ENCODE measurements around the gene ACOX3.
"Not testable (repeated sequence)": the region's sequence is repeated elsewhere in the genome, so short reads cannot be mapped to it uniquely, and the experiment has no call there.

The ACOX3 gene

DNA sequence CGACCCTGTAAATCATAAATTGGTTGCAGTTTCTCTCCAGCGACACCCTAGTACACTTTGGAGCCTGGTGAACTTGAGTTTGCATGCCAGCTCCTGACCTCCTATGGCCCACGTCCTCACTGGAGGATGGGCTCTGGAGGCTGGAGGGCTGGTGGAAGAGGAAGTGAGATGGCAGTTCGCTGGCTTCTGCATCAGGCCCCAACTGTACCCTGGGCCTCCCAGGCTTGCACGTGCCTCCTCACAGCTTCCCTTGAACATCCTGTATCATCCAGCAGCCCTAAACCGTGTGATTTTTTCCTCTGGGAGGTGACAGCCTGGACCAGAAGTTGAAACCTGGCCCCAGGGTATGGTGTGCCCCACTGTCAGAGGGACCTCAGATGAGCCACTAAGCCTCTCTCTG is 92.5 kb downstream of the ACOX3 start:
- no peak for DNase-seq

GRCh38 chr4:8347660-8348059 is 92.9 kb downstream of the ACOX3 start:
- DNase-seq, result no peak

- DNase-seq, result no peak
Observed at GRCh38 chr4:8346838-8347605, 93.5 kb downstream of the ACOX3 start.

DNA sequence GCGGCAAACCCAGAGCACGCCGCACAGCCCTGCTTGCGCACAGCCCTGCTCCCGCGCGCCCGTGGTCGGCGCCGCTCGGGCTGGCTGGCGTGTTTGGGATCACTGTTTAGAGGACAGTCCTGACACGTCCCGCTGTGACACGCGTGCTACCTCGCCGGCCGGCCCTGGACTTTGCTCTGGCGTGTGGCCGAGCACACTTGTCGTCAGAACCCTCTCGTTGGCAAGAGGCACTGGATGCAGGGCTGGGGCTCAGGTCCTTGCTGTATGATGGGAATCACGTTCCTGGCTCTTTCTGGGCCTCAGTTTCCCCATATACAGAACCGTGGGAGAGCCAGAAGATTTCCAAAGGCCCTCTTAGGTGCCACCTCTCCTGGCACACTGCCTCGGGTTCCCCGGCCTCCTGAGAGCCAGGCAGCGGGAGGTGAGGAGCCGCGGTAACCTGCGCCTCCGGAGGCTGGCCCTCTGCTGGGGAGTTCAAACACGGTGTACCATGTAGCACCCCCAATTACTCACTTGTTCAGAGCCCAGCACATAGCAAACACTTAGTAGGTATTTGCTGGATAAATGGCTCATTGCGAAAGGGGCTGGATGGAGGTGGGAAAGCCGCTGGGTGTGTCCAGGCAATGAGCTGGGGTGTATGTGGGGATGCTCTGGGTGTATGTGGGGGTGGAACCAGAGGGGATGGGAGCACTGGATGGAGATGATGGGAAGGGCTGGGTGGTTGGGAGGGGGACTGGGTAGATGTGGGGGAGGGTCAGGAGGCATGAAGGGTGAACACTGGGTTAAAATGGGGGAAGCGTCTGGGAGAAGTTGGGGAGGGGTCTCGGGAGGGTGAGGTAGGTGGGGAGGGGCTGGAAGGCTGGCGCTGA is 94.3 kb downstream of the ACOX3 start:
- no peak for DNase-seq

DNA sequence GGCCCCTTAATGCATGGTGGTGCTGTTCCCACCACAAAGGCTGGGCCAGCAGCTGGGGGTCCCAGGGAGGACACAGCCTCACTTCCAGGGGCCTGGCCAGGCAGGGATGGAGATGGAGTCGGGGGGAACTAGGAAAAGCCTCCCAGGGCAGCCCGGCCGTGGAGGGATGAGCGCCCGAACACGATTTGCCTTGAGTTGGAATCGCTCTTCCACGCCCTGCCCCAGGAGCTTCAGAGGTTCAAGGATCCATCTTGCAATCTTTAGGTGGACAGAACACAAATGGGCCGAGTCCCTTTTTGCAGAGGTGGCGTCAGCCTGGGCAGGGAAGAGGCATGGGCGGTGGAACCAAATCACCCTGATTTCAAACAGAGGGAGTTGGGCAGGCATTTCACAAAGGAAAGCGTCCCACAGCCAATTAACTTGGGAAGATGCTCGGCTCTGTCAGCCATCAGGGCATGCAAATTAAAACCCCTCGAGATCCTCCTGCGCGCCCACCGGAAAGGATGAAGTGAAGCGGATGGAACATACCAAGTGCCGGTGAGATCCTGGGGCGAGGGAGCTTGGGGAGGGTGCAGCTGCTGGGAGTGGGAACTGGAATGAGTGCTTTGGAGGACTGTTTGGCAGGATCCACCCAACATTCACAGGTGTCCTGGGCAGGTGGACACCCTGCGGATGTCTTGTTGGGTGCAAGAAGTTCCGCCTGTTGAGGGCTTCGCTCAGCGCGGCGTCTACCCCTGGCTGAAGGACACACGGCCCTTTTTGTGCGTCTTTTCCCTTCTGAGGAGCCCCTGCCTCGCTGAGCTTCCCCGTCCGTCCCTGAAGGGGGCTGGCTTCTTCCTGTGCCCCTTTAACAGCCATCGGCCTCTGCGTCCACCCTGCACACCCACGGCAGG is 95.2 kb downstream of the ACOX3 start:
- no peak for DNase-seq

DNA sequence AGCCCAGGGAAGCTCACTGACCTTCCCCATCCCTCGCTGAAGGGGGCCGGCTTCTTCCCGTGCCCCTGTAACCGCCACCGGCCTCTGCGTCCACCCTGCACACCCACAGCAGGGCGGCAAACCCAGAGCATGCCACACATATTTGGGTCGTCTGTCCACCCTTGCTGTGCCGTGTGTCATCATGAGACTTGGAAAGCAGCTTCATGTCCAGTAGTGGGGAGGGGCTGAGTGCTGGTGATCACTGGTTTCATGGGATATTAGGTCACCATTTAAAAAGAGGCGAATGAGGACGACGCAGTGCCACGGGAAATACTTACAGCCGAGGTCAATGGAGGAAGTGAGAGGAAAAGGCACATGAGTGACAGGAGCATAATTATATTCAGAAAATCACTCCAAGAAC is 96.1 kb downstream of the ACOX3 start:
- DNase-seq, result no peak

GRCh38 chr4:8343967-8344331 is 96.6 kb downstream of the ACOX3 start:
- no peak for DNase-seq

GRCh38 chr4:8343262-8343966 is 97.1 kb downstream of the ACOX3 start:
- DNase-seq, result no peak

DNA sequence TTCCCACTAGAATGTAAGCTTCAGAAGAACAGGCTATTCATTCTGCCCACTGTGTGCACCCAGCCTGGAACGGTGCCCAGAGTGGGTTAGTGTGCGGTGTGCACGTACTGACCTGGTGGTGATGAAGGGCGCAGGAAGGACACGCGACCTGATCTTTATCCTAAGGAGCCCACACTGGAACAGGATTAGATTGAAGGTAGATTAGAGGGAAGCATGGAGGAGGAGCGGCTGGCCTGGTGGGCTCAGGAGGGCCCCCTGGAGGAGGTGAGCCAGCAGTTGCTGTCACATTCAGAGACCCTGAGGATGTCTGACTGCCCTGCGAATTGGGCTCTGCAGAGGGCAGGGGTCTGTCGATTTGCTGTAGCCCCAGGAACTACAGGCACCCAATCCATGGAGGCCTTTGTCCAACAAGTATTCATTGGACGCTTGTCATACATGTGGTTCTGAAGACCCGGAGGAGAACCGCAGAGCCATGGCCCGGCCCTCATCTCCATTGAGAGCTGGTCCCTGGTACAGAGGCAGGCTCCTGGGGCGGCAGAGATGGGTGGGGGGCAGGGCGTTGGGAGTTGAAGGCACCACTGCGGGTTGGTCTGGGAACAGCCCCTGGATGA is 97.8 kb downstream of the ACOX3 start:
- DNase-seq, result no peak

DNA sequence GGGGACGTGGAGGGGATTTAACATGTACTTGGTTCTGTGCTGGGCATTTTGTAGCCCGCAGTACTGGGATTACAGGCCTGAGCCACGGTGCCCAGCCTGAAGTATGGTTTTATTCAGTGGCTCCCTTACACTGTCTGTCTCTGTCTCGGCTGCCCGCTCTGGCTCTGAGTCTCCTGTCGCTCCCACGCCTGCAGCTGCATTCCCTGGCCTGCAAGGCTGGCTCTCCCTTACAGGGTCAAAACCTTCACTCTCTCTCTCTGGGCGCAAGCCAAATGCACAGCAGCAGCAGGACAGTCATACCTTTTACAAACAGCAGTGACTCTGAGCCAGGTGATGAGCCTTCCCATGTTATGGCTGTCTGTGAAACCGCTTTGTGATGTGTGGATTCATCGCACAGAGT is 98.8 kb downstream of the ACOX3 start:
- no peak for DNase-seq

GRCh38 chr4:8341281-8341680 is 99.2 kb downstream of the ACOX3 start:
- not testable (repeated sequence) for DNase-seq

GRCh38 chr4:8340781-8341241 is 99.7 kb downstream of the ACOX3 start:
- no peak for DNase-seq

GRCh38 chr4:8338351-8338961 is 102.1 kb downstream of the ACOX3 start:
- DNase-seq, result no peak

DNA sequence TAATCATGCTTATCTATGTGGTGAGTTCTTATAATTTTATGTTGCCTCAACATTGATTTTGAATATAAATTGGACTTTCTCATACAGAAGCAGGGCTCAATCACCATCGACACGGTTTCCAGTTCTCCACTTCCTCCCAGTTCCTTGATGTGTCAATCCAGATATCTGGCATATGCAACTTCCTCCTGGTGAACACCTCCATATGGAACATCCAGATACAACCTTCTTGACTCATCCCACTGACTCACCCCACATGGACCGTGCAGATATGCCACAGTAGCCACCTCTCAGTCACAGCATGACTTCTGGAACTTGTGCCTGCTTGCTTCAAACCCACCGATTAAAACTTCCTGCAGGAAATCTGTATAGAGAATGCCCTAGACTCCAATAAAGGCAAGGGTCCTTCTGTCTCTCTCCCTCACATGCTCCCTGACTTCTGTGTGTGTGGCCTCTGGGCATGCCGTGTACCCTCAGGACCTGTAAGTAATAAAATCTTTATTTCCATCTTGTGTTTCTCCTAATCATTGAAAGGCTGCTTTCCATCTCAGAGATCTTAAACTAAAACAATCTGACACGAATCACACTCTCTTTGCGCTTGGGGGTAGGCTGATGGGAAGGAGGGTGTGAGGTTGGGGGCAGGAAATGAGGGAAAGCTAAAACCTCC is 104.0 kb downstream of the ACOX3 start:
- no peak for DNase-seq

DNA sequence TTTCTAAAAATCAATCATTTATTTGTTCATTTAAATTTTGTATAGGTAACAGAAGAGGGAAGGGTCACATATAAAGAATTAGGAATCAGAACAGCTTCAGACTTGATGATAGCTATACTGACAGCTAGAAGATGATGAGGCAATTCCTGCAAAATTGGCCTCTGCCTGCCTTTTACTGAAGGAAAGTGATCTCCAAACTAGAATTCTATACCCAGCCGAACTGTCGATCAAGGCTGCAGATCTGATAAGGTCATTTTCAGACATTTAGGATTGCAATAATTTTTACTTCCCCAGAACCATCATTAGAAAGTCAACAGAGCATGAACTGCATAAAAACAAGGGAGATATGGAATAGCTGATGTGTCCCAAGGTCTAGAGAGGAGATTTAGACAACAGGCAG is 104.7 kb downstream of the ACOX3 start:
- DNase-seq, result no peak

- DNase-seq, result no peak
Observed at GRCh38 chr4:8334786-8335460, 105.6 kb downstream of the ACOX3 start.

DNA sequence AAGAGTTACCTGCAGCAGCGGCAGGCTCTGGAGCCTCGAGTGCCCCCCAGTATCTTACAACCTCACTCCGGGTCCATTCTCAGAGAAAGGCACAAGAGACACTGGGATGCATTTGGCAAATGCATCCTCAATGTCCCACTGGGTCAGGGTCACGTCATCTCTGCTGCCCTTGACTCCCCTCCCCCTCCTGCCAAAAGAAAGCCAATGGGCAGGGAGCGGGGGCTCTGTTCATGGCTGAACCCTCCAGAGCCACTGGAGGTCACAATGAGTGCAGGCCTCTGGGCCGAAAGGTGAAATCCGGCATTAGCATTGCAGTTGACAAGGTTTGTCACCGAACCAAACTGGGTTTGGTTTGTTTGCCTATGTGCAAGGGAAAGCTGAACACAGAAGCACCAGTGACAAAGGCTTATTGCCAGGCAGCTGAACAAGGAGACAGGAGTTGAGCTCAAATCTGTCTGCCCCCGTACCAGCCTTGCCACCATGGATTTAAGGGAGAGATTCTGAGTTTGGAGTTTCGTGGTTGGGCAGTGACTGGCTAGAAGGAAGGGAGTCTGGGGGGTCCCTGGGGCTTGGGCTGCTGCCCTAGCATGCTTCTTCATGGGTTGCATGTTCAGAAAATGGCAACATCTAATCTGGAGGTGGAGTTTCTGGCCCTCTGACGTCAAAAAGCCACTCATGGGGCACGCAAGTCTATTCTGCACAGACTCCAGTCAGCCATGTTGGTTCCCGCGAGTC is 106.6 kb downstream of the ACOX3 start:
- DNase-seq, result no peak

DNA sequence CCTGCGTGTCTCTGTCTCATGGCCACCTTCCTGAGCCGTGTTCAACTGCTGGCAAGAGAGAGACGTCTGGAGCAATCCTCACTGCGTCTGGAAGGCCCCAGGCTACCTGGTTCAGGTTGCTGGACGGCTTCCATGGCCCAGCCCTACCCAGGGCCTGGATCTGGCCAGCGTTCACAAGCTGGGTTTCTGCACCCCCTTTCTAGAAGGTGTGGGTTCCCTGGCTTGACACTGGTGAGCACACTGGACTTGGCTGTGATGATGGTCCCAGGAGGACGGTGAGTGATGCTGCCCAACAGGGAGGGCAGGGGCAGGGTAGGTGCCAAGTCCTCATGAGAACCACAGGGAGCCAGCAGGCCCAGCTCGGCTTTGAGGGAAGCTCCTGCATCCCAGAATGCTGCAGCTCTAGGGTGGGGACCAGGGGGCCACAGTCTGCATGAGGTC is 107.6 kb downstream of the ACOX3 start:
- no peak for DNase-seq

GRCh38 chr4:8332038-8332857 is 108.3 kb downstream of the ACOX3 start:
- no peak for DNase-seq
